CD4-positive, alpha-beta T cell (primary cell): ENCODE data around the gene MAOB. TPM values are rescaled to one million over a fixed set of nuclear protein-coding genes. Genes with fewer than 3 reads are reported as not detected.

Source experiments
- ATAC-seq: fragments of 200-7000 bp; cut with Tn5 transposase; one replicate; pipeline ENCODE4 v1.10.0; 2022; ENCODE audit warnings: mild to moderate bottlenecking; ENCODE audit not compliant: poor library complexity
- CTCF ChIA-PET: fragments of 350-600 bp; sonication (Branson Sonifier 250); formaldehyde crosslinking; loops from one replicate; lab custom pipeline; 2021; ENCODE audit warnings: antibody characterized with exemption, inconsistent platforms; lab: Charles Lee
- POLR2A ChIA-PET: fragments of 350-600 bp; sonication (Branson Sonifier 250); formaldehyde crosslinking; loops from one replicate; lab custom pipeline; 2021; ENCODE audit warnings: antibody characterized with exemption, inconsistent platforms; lab: Charles Lee
- DNase-seq, 14 experiments: peaks; one replicate each; pipeline ENCODE4 v3.0.0-alpha.2; 2013 to 2020; ENCODE audit warnings: mixed read lengths in 2 of 14
- H3K27ac ChIP-seq, 2 donors: one replicate each; pipeline versions ENCODE4 v1.5.1 to v1.7.0; 2013; ENCODE audit warnings: low read length in 2 of 2, low read depth in 1 of 2, mild to moderate bottlenecking in 1 of 2
- H3K27me3 ChIP-seq, 2 experiments: 1 replicate in 1 of 2; 2 replicates in 1 of 2; pipeline versions ENCODE4 v1.6.1 to v1.7.0; 2013; ENCODE audit warnings: low read length in 2 of 2, control low read depth in 1 of 2, mild to moderate bottlenecking in 1 of 2, moderate library complexity in 1 of 2; ENCODE audit not compliant: insufficient read depth in 2 of 2, control insufficient read depth in 1 of 2
- H3K36me3 ChIP-seq: one replicate; pipeline ENCODE4 v1.6.1; 2013; ENCODE audit warnings: low read length, control low read depth; ENCODE audit not compliant: insufficient read depth
- H3K4me1 ChIP-seq: one replicate; pipeline ENCODE4 v1.6.1; 2013; ENCODE audit warnings: low read length, control low read depth; ENCODE audit not compliant: insufficient read depth
- H3K4me3 ChIP-seq: one replicate; pipeline ENCODE4 v1.5.1; 2013; ENCODE audit warnings: mild to moderate bottlenecking, low read length, moderate library complexity
- H3K9me3 ChIP-seq, 2 experiments: 1 replicate in 1 of 2; 2 replicates in 1 of 2; pipeline versions ENCODE4 v1.6.1 to v1.7.0; 2013; ENCODE audit warnings: low read length in 2 of 2, mild to moderate bottlenecking in 2 of 2, control low read depth in 1 of 2, moderate library complexity in 1 of 2; ENCODE audit not compliant: control insufficient read depth in 1 of 2, insufficient read depth in 1 of 2
- H3K27ac Mint-ChIP-seq: one replicate; pipeline ENCODE4 v1.8.0; 2020; ENCODE audit warnings: mixed read lengths
- H3K27me3 Mint-ChIP-seq: one replicate; pipeline ENCODE4 v1.8.0; 2021; ENCODE audit warnings: mixed read lengths
- H3K36me3 Mint-ChIP-seq: one replicate; pipeline ENCODE4 v1.8.0; 2021; ENCODE audit warnings: low read depth, mixed read lengths
- H3K4me1 Mint-ChIP-seq: one replicate; pipeline ENCODE4 v1.8.0; 2021; ENCODE audit warnings: low read depth, mixed read lengths
- H3K4me3 Mint-ChIP-seq: one replicate; pipeline ENCODE4 v1.8.0; 2020; ENCODE audit warnings: mild to moderate bottlenecking, mixed read lengths
- H3K9me3 Mint-ChIP-seq: one replicate; pipeline ENCODE4 v1.8.0; 2020; ENCODE audit warnings: mixed read lengths
- CTCF ChIP-seq: fragments of 200-600 bp; IDR thresholded peaks from one replicate; pipeline ENCODE4 v1.8.0; 2022; ENCODE audit warnings: antibody characterized with exemption, mild to moderate bottlenecking
- intact Hi-C, 2 experiments: fragments of 100-400 bp; cut with DNase I in 1 of 2; cut with micrococcal nuclease in 1 of 2; formaldehyde crosslinking; loops; one replicate each; pipeline versions ENCODE4 v1.15.1 to v1.9.0; 2023 to 2025; cut with DNase I, micrococcal nuclease
- total RNA-seq, 174 experiments: library from RNA in 2 of 174; stranded (reverse) in 2 of 174; gene quantifications; one replicate each; pipeline ENCODE4 v1.2.3 and lab custom pipeline; 2021 to 2026

MAOB gene
- total RNA-seq, 2 experiments from 2014 or later, result not detected

GRCh38 chrX:43747476-43747875 lies 134.8 kb downstream of the MAOB start:
- Histone ChIP-seq H3K4me3 (no peak overlapping the region), H3K36me3 (no peaks in the 10 kb centered on the region), H3K27ac (no peak overlapping the region), H3K4me1 (no peaks in the 10 kb centered on the region), H3K9me3 (no peaks in the 10 kb centered on the region), H3K27me3 (no peaks in the 10 kb centered on the region)
- intact Hi-C loops, result no loop called here
- Mint-ChIP-seq H3K9me3 (no peaks in the 10 kb centered on the region), H3K27ac (no peak overlapping the region), H3K4me1 (no peaks in the 10 kb centered on the region), H3K4me3 (no peak overlapping the region), H3K27me3 (no peaks in the 10 kb centered on the region), H3K36me3 (no peaks in the 10 kb centered on the region)
- ChIA-PET POLR2A (no interaction called here), CTCF (no interaction called here)
- no peak for DNase-seq
- no peak for ATAC-seq
- no peak for TF ChIP-seq CTCF

- no peaks in the 10 kb centered on the region for H3K4me1 ChIP-seq
- no peak overlapping the region for H3K27ac Mint-ChIP-seq
- no peak for TF ChIP-seq CTCF
- H3K27me3 ChIP-seq, result no peaks in the 10 kb centered on the region
- H3K36me3 ChIP-seq, result no peaks in the 10 kb centered on the region
- no peak overlapping the region for H3K4me3 ChIP-seq
- intact Hi-C loops, result no loop called here
- ChIA-PET CTCF (no interaction called here), POLR2A (no interaction called here)
- H3K36me3 Mint-ChIP-seq, result no peaks in the 10 kb centered on the region
- no peaks in the 10 kb centered on the region for H3K4me1 Mint-ChIP-seq
- no peak overlapping the region for H3K4me3 Mint-ChIP-seq
- no peaks in the 10 kb centered on the region for H3K9me3 ChIP-seq
- H3K9me3 Mint-ChIP-seq, result no peaks in the 10 kb centered on the region
- H3K27ac ChIP-seq, result no peak overlapping the region
- DNase-seq (no peak), ATAC-seq (no peak)
- H3K27me3 Mint-ChIP-seq, result no peaks in the 10 kb centered on the region
Measured at GRCh38 chrX:43745938-43746721, 136.1 kb downstream of the MAOB start.

- no peak for TF ChIP-seq CTCF
- H3K9me3 ChIP-seq, result no peaks in the 10 kb centered on the region
- ATAC-seq (no peak), DNase-seq (no peak)
- CTCF ChIA-PET, result no interaction called here
- POLR2A ChIA-PET, result no interaction called here
- no peak overlapping the region for H3K27ac ChIP-seq
- Mint-ChIP-seq H3K9me3 (no peaks in the 10 kb centered on the region), H3K27me3 (no peaks in the 10 kb centered on the region), H3K4me3 (no peak overlapping the region), H3K4me1 (no peaks in the 10 kb centered on the region), H3K36me3 (no peaks in the 10 kb centered on the region), H3K27ac (no peak overlapping the region)
- H3K27me3 ChIP-seq, result no peaks in the 10 kb centered on the region
- intact Hi-C loops, result no loop called here
- H3K4me3 ChIP-seq, result no peak overlapping the region
- H3K4me1 ChIP-seq, result no peaks in the 10 kb centered on the region
- H3K36me3 ChIP-seq, result no peaks in the 10 kb centered on the region
Measured at GRCh38 chrX:43744284-43744683, 138.0 kb downstream of the MAOB start.
